ENCODE measurements around the gene SLC2A9.

GRCh38 chr4:9918484-9918883 lies 102.8 kb downstream of the SLC2A9 start:
- TF ChIP-seq, protein P1, sequence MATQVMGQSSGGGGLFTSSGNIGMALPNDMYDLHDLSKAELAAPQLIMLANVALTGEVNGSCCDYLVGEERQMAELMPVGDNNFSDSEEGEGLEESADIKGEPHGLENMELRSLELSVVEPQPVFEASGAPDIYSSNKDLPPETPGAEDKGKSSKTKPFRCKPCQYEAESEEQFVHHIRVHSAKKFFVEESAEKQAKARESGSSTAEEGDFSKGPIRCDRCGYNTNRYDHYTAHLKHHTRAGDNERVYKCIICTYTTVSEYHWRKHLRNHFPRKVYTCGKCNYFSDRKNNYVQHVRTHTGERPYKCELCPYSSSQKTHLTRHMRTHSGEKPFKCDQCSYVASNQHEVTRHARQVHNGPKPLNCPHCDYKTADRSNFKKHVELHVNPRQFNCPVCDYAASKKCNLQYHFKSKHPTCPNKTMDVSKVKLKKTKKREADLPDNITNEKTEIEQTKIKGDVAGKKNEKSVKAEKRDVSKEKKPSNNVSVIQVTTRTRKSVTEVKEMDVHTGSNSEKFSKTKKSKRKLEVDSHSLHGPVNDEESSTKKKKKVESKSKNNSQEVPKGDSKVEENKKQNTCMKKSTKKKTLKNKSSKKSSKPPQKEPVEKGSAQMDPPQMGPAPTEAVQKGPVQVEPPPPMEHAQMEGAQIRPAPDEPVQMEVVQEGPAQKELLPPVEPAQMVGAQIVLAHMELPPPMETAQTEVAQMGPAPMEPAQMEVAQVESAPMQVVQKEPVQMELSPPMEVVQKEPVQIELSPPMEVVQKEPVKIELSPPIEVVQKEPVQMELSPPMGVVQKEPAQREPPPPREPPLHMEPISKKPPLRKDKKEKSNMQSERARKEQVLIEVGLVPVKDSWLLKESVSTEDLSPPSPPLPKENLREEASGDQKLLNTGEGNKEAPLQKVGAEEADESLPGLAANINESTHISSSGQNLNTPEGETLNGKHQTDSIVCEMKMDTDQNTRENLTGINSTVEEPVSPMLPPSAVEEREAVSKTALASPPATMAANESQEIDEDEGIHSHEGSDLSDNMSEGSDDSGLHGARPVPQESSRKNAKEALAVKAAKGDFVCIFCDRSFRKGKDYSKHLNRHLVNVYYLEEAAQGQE (IDR thresholded peaks at IDR 0.05; ENCODE audit: insufficient read depth in 1 of 2, low read depth in 2 of 2, low read length in 2 of 2): no peak
- no peak for TF ChIP-seq POLR2AphosphoS5 (IDR thresholded peaks at IDR 0.05; ENCODE audit: low read depth, low read length)
- TF ChIP-seq TAF1 (IDR thresholded peaks at IDR 0.05; ENCODE audit: borderline replicate concordance, insufficient read depth, low read length): no peak
